K562 (cell line): Measurements from ENCODE around the gene ABLIM1. TPM values are rescaled to one million over a fixed set of nuclear protein-coding genes. Genes with fewer than 3 reads are reported as not detected.

Experiments used
- ATAC-seq: fragments of 200-7000 bp; cut with Tn5 transposase; 3 replicates; pipeline ENCODE4 v1.9.1; 2020; ENCODE audit warnings: moderate library complexity
- BruUV-seq: library from RNA; stranded (reverse); fragments of 400-500 nt; replicated peaks from 2 replicates; lab custom pipeline; 2021; lab: Mats Ljungman, UMichigan
- CTCF ChIA-PET: fragments of 300-600 bp; formaldehyde crosslinking; extraction: SDS; loops from one replicate; lab custom pipeline; 2021; ENCODE audit warnings: low intra/inter-chr PET ratio; lab: Yijun Ruan, JAX
- POLR2A ChIA-PET: fragments of 300-600, 350-650 bp; sonication (Branson Sonifier 250); formaldehyde crosslinking; extraction: SDS; loops from one replicate; lab custom pipeline; 2021; ENCODE audit warnings: antibody characterized with exemption, inconsistent platforms; lab: Yijun Ruan, JAX
- DNase-seq, 4 experiments: peaks; one replicate each; pipeline versions ENCODE4 v3.0.0 to v3.0.0-alpha.2; 2011 to 2018; ENCODE audit warnings: low spot score in 3 of 4, mixed read lengths in 3 of 4; ENCODE audit errors: extremely low read depth in 1 of 4
- FAIRE-seq: peaks from 2 replicates; lab custom pipeline; 2011; peaks lifted over from hg19 to GRCh38; lab: Jason Lieb, UNC
- H2AFZ ChIP-seq: 2 replicates; pipeline ENCODE4 v1.6.0; 2011; ENCODE audit warnings: low read depth, low read length, control low read depth, inconsistent platforms
- H3K27ac ChIP-seq: fragments of 200-600 bp; 3 replicates; pipeline ENCODE4 v1.8.0; 2011; ENCODE audit warnings: low read depth, mild to moderate bottlenecking, control low read depth, inconsistent platforms, low read length, moderate library complexity, mixed read lengths; ENCODE audit errors: extremely low read depth
- H3K27me3 ChIP-seq, 2 experiments: fragments of 300-600 bp in 1 of 2; 2 replicates in 1 of 2; 3 replicates in 1 of 2; pipeline versions ENCODE4 v1.6.0 to v1.8.0; 2011; ENCODE audit warnings: inconsistent platforms in 2 of 2, low read length in 2 of 2, mild to moderate bottlenecking in 1 of 2, mixed read lengths in 1 of 2, moderate library complexity in 1 of 2; ENCODE audit not compliant: control insufficient read depth in 2 of 2, insufficient read depth in 2 of 2
- H3K36me3 ChIP-seq: fragments of 300-600 bp; 3 replicates; pipeline ENCODE4 v1.8.0; 2011; ENCODE audit warnings: mild to moderate bottlenecking, low read length, inconsistent platforms; ENCODE audit not compliant: control insufficient read depth, insufficient read depth
- H3K4me1 ChIP-seq, 2 experiments: fragments of 200-600 bp in 1 of 2; replicated peaks in 1 of 2; 2 replicates in 1 of 2; 3 replicates in 1 of 2; pipeline versions ENCODE4 v1.5.1 to v1.8.0; 2011; ENCODE audit warnings: inconsistent platforms in 2 of 2, low read length in 2 of 2, mild to moderate bottlenecking in 1 of 2, mixed read lengths in 1 of 2, moderate library complexity in 1 of 2; ENCODE audit not compliant: control insufficient read depth in 2 of 2, insufficient read depth in 2 of 2
- H3K4me2 ChIP-seq: 2 replicates; pipeline ENCODE4 v1.6.1; 2011; ENCODE audit warnings: low read length, control low read depth, inconsistent platforms, mixed read lengths; ENCODE audit not compliant: insufficient read depth
- H3K4me3 ChIP-seq: fragments of 200-600 bp; sonication (generic), shearing (Covaris generic); 2 replicates; pipeline ENCODE4 v1.5.1; 2016; ENCODE audit warnings: control low read depth, inconsistent platforms
- H3K79me2 ChIP-seq: fragments of 200-600 bp; 3 replicates; pipeline ENCODE4 v1.8.0; 2011; ENCODE audit warnings: low read length, inconsistent platforms; ENCODE audit not compliant: control insufficient read depth, insufficient read depth
- H3K9ac ChIP-seq, 2 experiments: 2 replicates each; pipeline versions ENCODE4 v1.6.0 to v1.6.1; 2011; ENCODE audit warnings: low read depth in 2 of 2, low read length in 2 of 2, control low read depth in 1 of 2, inconsistent platforms in 1 of 2, mild to moderate bottlenecking in 1 of 2, mixed read lengths in 1 of 2; ENCODE audit not compliant: insufficient read depth in 1 of 2
- H3K9me1 ChIP-seq: one replicate; pipeline ENCODE4 v1.6.0; 2011; ENCODE audit warnings: inconsistent platforms, mild to moderate bottlenecking, low read length, moderate library complexity; ENCODE audit not compliant: control insufficient read depth, insufficient read depth
- H3K9me3 ChIP-seq: replicated peaks from 2 replicates; pipeline ENCODE4 v1.5.1; 2011; ENCODE audit warnings: low read depth, low read length, inconsistent platforms; ENCODE audit not compliant: control insufficient read depth, insufficient read depth
- H4K20me1 ChIP-seq: replicated peaks from 2 replicates; pipeline ENCODE4 v1.6.1; 2011; ENCODE audit warnings: low read length, inconsistent platforms, mixed read lengths; ENCODE audit not compliant: control insufficient read depth, insufficient read depth
- GMEB1 ChIP-seq: fragments of 250-450 bp; sonication (Bioruptor Pico); IDR thresholded peaks from 2 replicates; pipeline ENCODE4 v1.4.0; 2020; ENCODE audit warnings: mild to moderate bottlenecking
- HDAC6 ChIP-seq: IDR thresholded peaks from 2 replicates; pipeline ENCODE4 v1.6.1; 2012; ENCODE audit warnings: low read depth, mild to moderate bottlenecking, control low read depth, inconsistent platforms, low read length, moderate library complexity
- KAT2B ChIP-seq: IDR thresholded peaks from one replicate; pipeline ENCODE4 v1.6.1; 2012; ENCODE audit warnings: low read depth, mild to moderate bottlenecking, control low read depth, inconsistent platforms, low read length, moderate library complexity
- NFE2 ChIP-seq: IDR thresholded peaks from 2 replicates; pipeline ENCODE4 v1.6.1; 2014; ENCODE audit warnings: antibody characterized with exemption, low read depth
- POLR3G ChIP-seq: IDR thresholded peaks from 2 replicates; pipeline ENCODE4 v1.6.1; 2011; ENCODE audit not compliant: insufficient read length, insufficient replicate concordance; ENCODE audit errors: extremely low read depth
- TCFL5 ChIP-seq: fragments of 250-450 bp; sonication (Bioruptor Pico); conservative IDR thresholded peaks from 2 replicates; pipeline ENCODE4 v1.6.1; 2021; ENCODE audit warnings: mild to moderate bottlenecking, moderate library complexity, matching md5 sums
- U2AF2 ChIP-seq: fragments of 200-400 bp; formaldehyde crosslinking; optimal IDR thresholded peaks from 2 replicates; pipeline ENCODE3; 2017; ENCODE audit warnings: low read depth, mild to moderate bottlenecking, low read length
- WGBS: fragments of 100-300 bp; shearing (Covaris generic); methylation state at CpG from one replicate; pipeline ENCODE4 v1.1.6; 2016; ENCODE audit warnings: low coverage, mixed read lengths; ENCODE audit not compliant: insufficient coverage; ENCODE audit errors: missing lambda C conversion rate; 5-methylcytosine and 5-hydroxymethylcytosine counted together
- in situ Hi-C: fragments of 300-500 bp; cut with MboI; formaldehyde crosslinking; loops from 4 replicates; pipeline ENCODE4 v1.15.0; 2018; ENCODE audit warnings: inconsistent platforms, mixed read lengths
- intact Hi-C: fragments of 100-400 bp; cut with micrococcal nuclease; formaldehyde crosslinking; loops from 2 replicates; pipeline ENCODE4 v1.14.2; 2022
- polyA plus RNA-seq, 8 experiments: library from polyadenylated mRNA; depleted of rRNA in 4 of 8; stranded (reverse) in 5 of 8; unstranded in 3 of 8; fragments of >200 nt; fragmentation: Nextera tagmentation in 2 of 8; fragmentation: Illumina TruSeq in 1 of 8; extraction: Ambion mirVana in 2 of 8; extraction: Trizol in 1 of 8; gene quantifications; 2 replicates each; pipeline versions ENCODE4 v1.2.1 to v1.2.3, GENCODE V29; 2011 to 2014; ENCODE audit warnings: inconsistent platforms in 1 of 8, missing spikeins in 1 of 8
- total RNA-seq, 7 experiments: library from RNA; depleted of rRNA in 6 of 7; stranded (reverse); fragments of >200 nt in 6 of 7; fragmentation: Illumina TruSeq in 2 of 7; extraction: Trizol in 2 of 7; gene quantifications; 2 replicates each; pipeline versions ENCODE4 v1.2.1 to v1.2.3, GENCODE V29; 2011 to 2021; ENCODE audit warnings: low replicate concordance in 1 of 7

The ABLIM1 gene
- total and polyA plus RNA-seq, 9 of the 15 experiments (the other 6 are each of a cell fraction or from before 2014, with no cell fraction given): 0.07 to 0.49 (median 0.14) TPM; not detected in 6

GRCh38 chr10:114436941-114437340 lies 221.1 kb downstream of the ABLIM1 start:
- CTCF ChIA-PET: no interaction called here
- POLR2A ChIA-PET: no interaction called here
- intact Hi-C loops: loop anchor here (2.0 kb wide), 1 partner anchor 132 kb away; no protein-coding TSS in a partner anchor
- no TSS peak for BruUV-seq
- H3K27ac ChIP-seq: no peak overlapping the region
- no peak overlapping the region for H3K4me3 ChIP-seq
- H3K9me3 ChIP-seq: no peaks in the 10 kb centered on the region
- H3K36me3 ChIP-seq: no peaks in the 10 kb centered on the region
- ATAC-seq: no peak
- WGBS: 0% methylated on average over 2 of the region's 2 CpGs
- FAIRE-seq: no peak
- no peak for DNase-seq
- no peak overlapping the region for H3K9ac ChIP-seq
- H3K4me2 ChIP-seq: no peak overlapping the region
- TF ChIP-seq HDAC6 (no peak), U2AF2 (no peak), GMEB1 (CRISPR knock-in tag) (no peak), NFE2 (no peak), KAT2B (no peak), TCFL5 (CRISPR knock-in tag) (no peak), POLR3G (no peak)
- H3K9me1 ChIP-seq: no peaks in the 10 kb centered on the region
- H3K79me2 ChIP-seq: no peaks in the 10 kb centered on the region
- in situ Hi-C loops: no loop called here
- no peaks in the 10 kb centered on the region for H3K4me1 ChIP-seq
- peaks cover 0 to 4% of the 10 kb centered on the region in 2 experiments; a peak in 2 of 5 replicates for H3K27me3 ChIP-seq
- no peak overlapping the region for H2AFZ ChIP-seq
- no peaks in the 10 kb centered on the region for H4K20me1 ChIP-seq
